ENCODE results near the gene PPP1R27. TPM values are rescaled to one million over a fixed set of nuclear protein-coding genes. Genes with fewer than 3 reads are reported as not detected.

Gene PPP1R27
- total and polyA plus RNA-seq, 9 of the 15 experiments (the other 6 are each of a cell fraction or from before 2014, with no cell fraction given), result 0.29 to 6.9 (median 1.5) TPM; not detected in 2

- 0 out of 2 replicates have a peak, but pooled peaks have one; percentile 2 for TF ChIP-seq ZSCAN32 (CRISPR knock-in tag; IDR thresholded peaks at IDR 0.05)
- TF ChIP-seq ETV5 (CRISPR knock-in tag; IDR thresholded peaks at IDR 0.05; ENCODE audit: low read depth), result no peak
- TF ChIP-seq E2F6 (IDR thresholded peaks at IDR 0.05; ENCODE audit: borderline replicate concordance in 1 of 2, extremely low read depth in 1 of 2, insufficient read depth in 1 of 2, insufficient read length in 1 of 2, low read depth in 1 of 2, low read length in 1 of 2, poor library complexity in 1 of 2, severe bottlenecking in 1 of 2), result no peak
- no peak for TF ChIP-seq SP1 (CRISPR knock-in tag; IDR thresholded peaks at IDR 0.05)
- peak; percentile 12; the same call in 1 of the 2 replicates for TF ChIP-seq POLR2AphosphoS5 (IDR thresholded peaks at IDR 0.05; ENCODE audit: control insufficient read depth, insufficient read depth, low read depth, low read length)
- no peak for TF ChIP-seq CGGBP1 (CRISPR knock-in tag; IDR thresholded peaks at IDR 0.05)
- TF ChIP-seq POLR2B (IDR thresholded peaks at IDR 0.05; ENCODE audit: low read depth, partially characterized antibody), result peak; percentile 63
- TF ChIP-seq BCOR (IDR thresholded peaks at IDR 0.05), result no peak
- TF ChIP-seq MCM3 (IDR thresholded peaks at IDR 0.05), result no peak
- TF ChIP-seq RFX5 (IDR thresholded peaks at IDR 0.05; ENCODE audit: low read depth, low read length), result no peak
- 0 out of 2 replicates have a peak, but pooled peaks have one; percentile 56 for TF ChIP-seq ZNF124 (CRISPR knock-in tag; IDR thresholded peaks at IDR 0.05)
- no peak for TF ChIP-seq EWSR1 (IDR thresholded peaks at IDR 0.05; ENCODE audit: borderline replicate concordance, low read depth, partially characterized antibody)
- no peak for TF ChIP-seq KDM2B (CRISPR knock-in tag; IDR thresholded peaks at IDR 0.05)
- TF ChIP-seq HDAC6 (IDR thresholded peaks at IDR 0.05; ENCODE audit: low read depth, low read length), result no peak
- peak; percentile 10 for TF ChIP-seq SUPT5H (IDR thresholded peaks at IDR 0.05)
- peak; percentile 52 for TF ChIP-seq FIP1L1 (IDR thresholded peaks at IDR 0.05; ENCODE audit: low read depth, low read length, poor library complexity, severe bottlenecking)
- no peak for TF ChIP-seq U2AF2 (optimal IDR thresholded peaks at IDR 0.05; ENCODE audit: low read depth, low read length)
- TF ChIP-seq ZFX (CRISPR knock-in tag; IDR thresholded peaks at IDR 0.05), result no peak
- no peak for TF ChIP-seq NFE2 (IDR thresholded peaks at IDR 0.05; ENCODE audit: low read depth)
- TF ChIP-seq CBFA2T2 (conservative IDR thresholded peaks at IDR 0.05), result no peak
- peak; percentile 63 for TF ChIP-seq POLR2G (IDR thresholded peaks at IDR 0.05; ENCODE audit: low read depth, low read length)
Observed at GRCh38 chr17:81865733-81866439, 31.0 kb upstream of the PPP1R27 start (continued).
